Osteoblast (primary cell): ENCODE measurements around the gene DCLRE1B. TPM values are rescaled to one million over a fixed set of nuclear protein-coding genes. Genes with fewer than 3 reads are reported as not detected.
A peak's percentile ranks its signal among the peaks of the same experiment; 100 is the strongest.

Experiments used
- DNase-seq: peaks from one replicate; pipeline ENCODE4 v3.0.0; 2011; ENCODE audit warnings: low spot score, mixed read lengths; ENCODE audit not compliant: insufficient read length; ENCODE audit errors: missing footprints
- H2AFZ ChIP-seq: 2 replicates; pipeline ENCODE4 v1.6.0; 2011; ENCODE audit warnings: mild to moderate bottlenecking, low read length
- H3K27ac ChIP-seq: 2 replicates; pipeline ENCODE4 v1.5.1; 2011; ENCODE audit warnings: mild to moderate bottlenecking, low read depth, low read length, moderate library complexity
- H3K27me3 ChIP-seq: 2 replicates; pipeline ENCODE4 v1.6.0; 2012; ENCODE audit warnings: mild to moderate bottlenecking, control low read depth, inconsistent platforms, low read length, moderate library complexity; ENCODE audit not compliant: insufficient read depth
- H3K36me3 ChIP-seq: 2 replicates; pipeline ENCODE4 v1.5.1; 2011; ENCODE audit warnings: mild to moderate bottlenecking, low read length, control low read depth, moderate library complexity; ENCODE audit not compliant: insufficient read depth
- H3K4me1 ChIP-seq: 2 replicates; pipeline ENCODE4 v1.5.1; 2011; ENCODE audit warnings: mild to moderate bottlenecking, low read length, control low read depth, moderate library complexity; ENCODE audit not compliant: insufficient read depth
- H3K4me2 ChIP-seq: 2 replicates; pipeline ENCODE4 v1.6.0; 2011; ENCODE audit warnings: mild to moderate bottlenecking, low read length; ENCODE audit not compliant: insufficient read depth
- H3K4me3 ChIP-seq: fragments of 200-600 bp; sonication (generic); 3 replicates; pipeline ENCODE4 v1.5.1; 2012; ENCODE audit warnings: mild to moderate bottlenecking, low read length, inconsistent platforms; ENCODE audit not compliant: insufficient read depth
- H3K79me2 ChIP-seq: 2 replicates; pipeline ENCODE4 v1.6.0; 2012; ENCODE audit warnings: mild to moderate bottlenecking, low read length, control low read depth, inconsistent platforms; ENCODE audit not compliant: insufficient read depth
- H3K9me3 ChIP-seq: 2 replicates; pipeline ENCODE4 v1.5.1; 2011; ENCODE audit warnings: low read depth, low read length, control low read depth
- H4K20me1 ChIP-seq: 2 replicates; pipeline ENCODE4 v1.6.0; 2012; ENCODE audit warnings: mild to moderate bottlenecking, low read length, control low read depth; ENCODE audit not compliant: insufficient read depth
- CTCF ChIP-seq: IDR thresholded peaks from 2 replicates; pipeline ENCODE4 v1.5.1; 2011; ENCODE audit warnings: mild to moderate bottlenecking, low read depth, low read length, moderate library complexity; ENCODE audit errors: extremely low read depth
- total RNA-seq: library from RNA; depleted of rRNA; stranded (reverse); fragments of >200 nt; gene quantifications from 2 replicates; pipeline ENCODE4 v1.2.3, GENCODE V29; 2012

Gene DCLRE1B
- total RNA-seq, 1 donor, result 3.6 TPM

DNA sequence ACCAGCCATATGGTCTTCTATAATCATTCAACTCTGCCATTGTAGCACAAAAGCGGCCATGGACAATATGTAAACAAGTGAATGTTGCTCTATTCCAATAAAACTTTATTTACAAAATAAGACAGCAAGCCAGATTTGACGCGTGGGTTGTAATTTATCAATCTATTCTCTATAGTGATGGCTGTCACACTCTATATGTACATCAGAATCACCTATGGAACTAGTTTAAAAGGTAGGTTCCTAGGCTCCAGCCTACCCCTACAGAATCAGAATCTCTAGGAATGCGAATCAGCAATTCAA, 25.4 kb upstream of the DCLRE1B start:
- Histone ChIP-seq H3K4me2 (no peak overlapping the region), H3K79me2 (no peaks in the 10 kb centered on the region), H2AFZ (no peak overlapping the region), H3K27me3 (no peaks in the 10 kb centered on the region), H3K36me3 (no peaks in the 10 kb centered on the region), H3K27ac (no peak overlapping the region), H3K4me1 (peaks cover 1% of the 10 kb centered on the region), H3K4me3 (no peak overlapping the region), H3K9me3 (no peaks in the 10 kb centered on the region), H4K20me1 (no peaks in the 10 kb centered on the region)
- DNase-seq, result no peak
- no peak for TF ChIP-seq CTCF

DNA sequence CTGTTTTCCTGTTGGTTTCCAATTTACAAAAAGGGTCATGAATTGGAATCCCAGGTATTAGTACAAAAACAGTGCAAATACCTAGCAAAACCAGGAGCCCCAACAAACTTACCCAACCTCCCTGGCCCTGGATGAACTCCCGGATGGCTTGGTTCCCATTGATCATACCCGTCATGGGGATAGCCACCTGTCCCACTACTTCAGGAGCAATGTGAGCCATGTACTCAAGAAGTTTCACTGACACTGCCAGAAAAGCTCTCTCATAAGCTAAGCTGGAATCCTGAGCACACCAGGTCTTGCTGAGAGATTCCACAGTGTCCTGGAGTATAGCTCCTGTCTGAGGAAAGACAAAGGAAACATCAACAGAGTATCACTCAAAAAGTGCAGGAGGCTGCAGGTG, 23.5 kb upstream of the DCLRE1B start:
- no peaks in the 10 kb centered on the region for H4K20me1 ChIP-seq
- no peaks in the 10 kb centered on the region for H3K79me2 ChIP-seq
- no peaks in the 10 kb centered on the region for H3K27me3 ChIP-seq
- no peak overlapping the region for H3K27ac ChIP-seq
- H3K36me3 ChIP-seq, result no peaks in the 10 kb centered on the region
- no peaks in the 10 kb centered on the region for H3K4me1 ChIP-seq
- no peak overlapping the region for H2AFZ ChIP-seq
- DNase-seq, result no peak
- H3K4me2 ChIP-seq, result no peak overlapping the region
- H3K9me3 ChIP-seq, result no peaks in the 10 kb centered on the region
- no peak for TF ChIP-seq CTCF
- H3K4me3 ChIP-seq, result no peak overlapping the region

- no peaks in the 10 kb centered on the region for H3K79me2 ChIP-seq
- no peak overlapping the region for H3K4me3 ChIP-seq
- H3K4me1 ChIP-seq, result no peaks in the 10 kb centered on the region
- peak; percentile 58 for DNase-seq
- no peaks in the 10 kb centered on the region for H4K20me1 ChIP-seq
- H3K36me3 ChIP-seq, result no peaks in the 10 kb centered on the region
- H3K27ac ChIP-seq, result no peak overlapping the region
- H3K9me3 ChIP-seq, result no peaks in the 10 kb centered on the region
- no peak overlapping the region for H3K4me2 ChIP-seq
- no peaks in the 10 kb centered on the region for H3K27me3 ChIP-seq
- no peak overlapping the region for H2AFZ ChIP-seq
- no peak for TF ChIP-seq CTCF
Observed at GRCh38 chr1:113886417-113887401, 18.4 kb upstream of the DCLRE1B start.

DNA sequence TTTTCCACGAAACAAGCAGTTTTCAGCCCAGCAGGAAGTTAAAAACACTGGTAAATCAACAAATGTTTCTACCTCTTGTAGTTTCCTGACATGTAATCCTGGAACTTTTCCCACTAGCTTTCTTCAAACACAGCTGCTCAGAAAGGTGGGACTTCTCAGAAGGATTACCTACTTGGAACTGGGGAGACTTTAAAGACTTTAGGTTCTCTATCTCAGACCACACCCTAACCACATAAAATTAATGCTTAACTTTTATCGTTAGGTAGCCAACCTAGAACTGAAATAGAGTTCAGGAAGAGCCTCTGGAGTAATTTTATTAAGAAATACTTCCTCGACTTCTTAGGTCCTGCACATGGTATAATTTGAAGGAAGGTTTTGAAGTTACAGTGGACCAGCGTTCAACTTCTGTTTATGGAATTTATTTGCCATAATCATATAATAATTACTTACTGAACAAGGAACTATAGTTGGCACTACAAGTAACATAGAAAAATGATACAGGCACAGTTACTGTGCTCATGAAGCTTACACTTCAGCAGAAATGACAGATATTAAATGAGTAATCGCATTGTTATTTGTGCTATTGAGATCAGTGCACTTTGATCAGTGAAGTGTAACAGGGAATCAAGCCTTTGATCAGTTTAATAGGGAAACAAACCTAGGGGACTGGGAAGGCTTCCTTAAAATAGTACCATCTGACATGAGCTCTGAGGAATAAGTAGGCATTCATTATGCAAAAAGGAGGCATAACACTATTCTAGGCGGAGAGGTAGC, 17.5 kb upstream of the DCLRE1B start, which contains the start of gene BCL2L15:
Gene BCL2L15 (minus strand): TSS at position 180 of the 774 bp plus-strand sequence. CDS start 206 bp downstream, outside the sequence.
- Histone ChIP-seq H4K20me1 (no peaks in the 10 kb centered on the region), H3K79me2 (no peaks in the 10 kb centered on the region), H3K9me3 (no peaks in the 10 kb centered on the region), H3K36me3 (no peaks in the 10 kb centered on the region), H3K27ac (no peak within 1 kb of the TSS), H3K4me1 (no peaks in the 10 kb centered on the region), H3K4me2 (no peak within 1 kb of the TSS), H2AFZ (no peak within 1 kb of the TSS), H3K4me3 (no peak within 1 kb of the TSS), H3K27me3 (no peaks in the 10 kb centered on the region)
- TF ChIP-seq CTCF, result no peak
- DNase-seq, result no peak
